Stimulated activated CD4-positive, alpha-beta T cell treated with anti-CD3 and anti-CD28 coated beads, Interleukin-2, amount 100 ng/mL, for 24 hours (primary cell): ENCODE data around the gene PXYLP1.
"Not testable (repeated sequence)": the region's sequence is repeated elsewhere in the genome, so short reads cannot be mapped to it uniquely, and the experiment has no call there.

Experiments used
- DNase-seq, 2 donors: peaks; one replicate each; pipeline ENCODE4 v3.0.0-alpha.2; 2020

The PXYLP1 gene

GRCh38 chr3:141274411-141275031, 42.9 kb downstream of the PXYLP1 start:
- no peak for DNase-seq

GRCh38 chr3:141275032-141275422, 43.4 kb downstream of the PXYLP1 start:
- DNase-seq: no peak

- DNase-seq: no peak
Measured at GRCh38 chr3:141275511-141275910, 43.9 kb downstream of the PXYLP1 start.

- no peak for DNase-seq
Measured at GRCh38 chr3:141275973-141276372, 44.3 kb downstream of the PXYLP1 start.

GRCh38 chr3:141276398-141276797, 44.8 kb downstream of the PXYLP1 start:
- no peak for DNase-seq

GRCh38 chr3:141277451-141277850, 45.8 kb downstream of the PXYLP1 start:
- no peak for DNase-seq

- DNase-seq: no peak
Measured at GRCh38 chr3:141278196-141279076, 46.8 kb downstream of the PXYLP1 start.

- DNase-seq: no peak
Measured at GRCh38 chr3:141279077-141279967, 47.7 kb downstream of the PXYLP1 start.

- no peak for DNase-seq
Measured at GRCh38 chr3:141280086-141280485, 48.5 kb downstream of the PXYLP1 start.

- DNase-seq: no peak
Measured at GRCh38 chr3:141280690-141281089, 49.1 kb downstream of the PXYLP1 start.

GRCh38 chr3:141285570-141285969, 53.9 kb downstream of the PXYLP1 start:
- DNase-seq: no peak

- no peak for DNase-seq
Measured at GRCh38 chr3:141286856-141287255, 55.2 kb downstream of the PXYLP1 start.

GRCh38 chr3:141287326-141287725, 55.7 kb downstream of the PXYLP1 start:
- no peak for DNase-seq

- DNase-seq: no peak
Measured at GRCh38 chr3:141288336-141288990, 56.8 kb downstream of the PXYLP1 start.

- DNase-seq: no peak
Measured at GRCh38 chr3:141289228-141289772, 57.7 kb downstream of the PXYLP1 start.

- DNase-seq: no peak
Measured at GRCh38 chr3:141291559-141292355, 60.1 kb downstream of the PXYLP1 start.

GRCh38 chr3:141292356-141293058, 60.9 kb downstream of the PXYLP1 start:
- no peak for DNase-seq

GRCh38 chr3:141294301-141294700, 62.7 kb downstream of the PXYLP1 start:
- no peak for DNase-seq

- DNase-seq: no peak
Measured at GRCh38 chr3:141294848-141295247, 63.2 kb downstream of the PXYLP1 start.

GRCh38 chr3:141300426-141300825, 68.8 kb downstream of the PXYLP1 start:
- DNase-seq: not testable (repeated sequence)
